Measurements from ENCODE around the gene PGM3. TPM values are rescaled to one million over a fixed set of nuclear protein-coding genes. Genes with fewer than 3 reads are reported as not detected.

PGM3 gene
- total RNA-seq, 1 experiment from 2014 or later = 55.4 TPM

GRCh38 chr6:83126807-83127206 is 66.3 kb downstream of the PGM3 start:
- TF ChIP-seq CTCF (conservative IDR thresholded peaks at IDR 0.05; ENCODE audit: low read depth, low read length) (no peak), EZH2 (IDR thresholded peaks at IDR 0.05; ENCODE audit: borderline replicate concordance, low read depth, low read length, poor library complexity, severe bottlenecking) (no peak)
- ChIA-PET POLR2A (ENCODE audit: low non-redundant PET) (no interaction called here), CTCF (no interaction called here)
- BruUV-seq (replicated peaks) = no TSS peak
- intact Hi-C loops (cut with micrococcal nuclease; ENCODE audit: unreplicated experiment) = no loop called here
- Histone ChIP-seq H3K27ac (ENCODE audit: low read depth, low read length, poor library complexity, severe bottlenecking) (no peak overlapping the region), H3K36me3 (ENCODE audit: insufficient read depth, low read length, poor library complexity, severe bottlenecking) (peaks cover 55% of the 10 kb centered on the region), H3K4me1 (ENCODE audit: insufficient read depth, low read length, poor library complexity, severe bottlenecking) (no peaks in the 10 kb centered on the region), H3K4me3 (ENCODE audit: low read depth, low read length, poor library complexity, severe bottlenecking) (no peak overlapping the region), H3K9me3 (ENCODE audit: low read depth, low read length, poor library complexity, severe bottlenecking) (no peaks in the 10 kb centered on the region), H3K27me3 (replicated peaks; ENCODE audit: insufficient read depth, low read depth, low read length, poor library complexity) (no peaks in the 10 kb centered on the region)
- no peak for DNase-seq (ENCODE audit: low spot score)

- H3K9me3 ChIP-seq (ENCODE audit: low read depth, low read length, poor library complexity, severe bottlenecking) = no peaks in the 10 kb centered on the region
- peaks cover 55% of the 10 kb centered on the region for H3K36me3 ChIP-seq (ENCODE audit: insufficient read depth, low read length, poor library complexity, severe bottlenecking)
- H3K27ac ChIP-seq (ENCODE audit: low read depth, low read length, poor library complexity, severe bottlenecking) = no peak overlapping the region
- no peaks in the 10 kb centered on the region for H3K4me1 ChIP-seq (ENCODE audit: insufficient read depth, low read length, poor library complexity, severe bottlenecking)
- no peak for DNase-seq (ENCODE audit: low spot score)
- intact Hi-C loops (cut with micrococcal nuclease; ENCODE audit: unreplicated experiment) = no loop called here
- H3K4me3 ChIP-seq (ENCODE audit: low read depth, low read length, poor library complexity, severe bottlenecking) = no peak overlapping the region
- ChIA-PET POLR2A (ENCODE audit: low non-redundant PET) (no interaction called here), CTCF (no interaction called here)
- TF ChIP-seq EZH2 (IDR thresholded peaks at IDR 0.05; ENCODE audit: borderline replicate concordance, low read depth, low read length, poor library complexity, severe bottlenecking) (no peak), CTCF (conservative IDR thresholded peaks at IDR 0.05; ENCODE audit: low read depth, low read length) (no peak)
- H3K27me3 ChIP-seq (replicated peaks; ENCODE audit: insufficient read depth, low read depth, low read length, poor library complexity) = no peaks in the 10 kb centered on the region
- no TSS peak for BruUV-seq (replicated peaks)
These were observed 66.8 kb downstream of the PGM3 start for GRCh38 chr6:83126223-83126622.

GRCh38 chr6:83125425-83125824 is 67.6 kb downstream of the PGM3 start:
- no peak overlapping the region for H3K4me3 ChIP-seq (ENCODE audit: low read depth, low read length, poor library complexity, severe bottlenecking)
- BruUV-seq (replicated peaks) = no TSS peak
- H3K27me3 ChIP-seq (replicated peaks; ENCODE audit: insufficient read depth, low read depth, low read length, poor library complexity) = no peaks in the 10 kb centered on the region
- peaks cover 52% of the 10 kb centered on the region for H3K36me3 ChIP-seq (ENCODE audit: insufficient read depth, low read length, poor library complexity, severe bottlenecking)
- H3K4me1 ChIP-seq (ENCODE audit: insufficient read depth, low read length, poor library complexity, severe bottlenecking) = no peaks in the 10 kb centered on the region
- TF ChIP-seq EZH2 (IDR thresholded peaks at IDR 0.05; ENCODE audit: borderline replicate concordance, low read depth, low read length, poor library complexity, severe bottlenecking) (no peak), CTCF (conservative IDR thresholded peaks at IDR 0.05; ENCODE audit: low read depth, low read length) (no peak)
- POLR2A ChIA-PET (ENCODE audit: low non-redundant PET) = no interaction called here
- intact Hi-C loops (cut with micrococcal nuclease; ENCODE audit: unreplicated experiment) = no loop called here
- no peak overlapping the region for H3K27ac ChIP-seq (ENCODE audit: low read depth, low read length, poor library complexity, severe bottlenecking)
- DNase-seq (ENCODE audit: low spot score) = no peak
- CTCF ChIA-PET = no interaction called here
- H3K9me3 ChIP-seq (ENCODE audit: low read depth, low read length, poor library complexity, severe bottlenecking) = no peaks in the 10 kb centered on the region

Measured in A673 (cell line).